Small intestine (tissue), 16 donors: ENCODE measurements around the gene IL1RAPL2. TPM values are rescaled to one million over a fixed set of nuclear protein-coding genes. Genes with fewer than 3 reads are reported as not detected.
"Not testable (repeated sequence)": the region's sequence is repeated elsewhere in the genome, so short reads cannot be mapped to it uniquely, and the experiment has no call there.

Source experiments
- DNase-seq, 2 donors: peaks; one replicate each; pipeline versions ENCODE4 v3.0.0 to v3.0.0-alpha.2; 2013
- FAIRE-seq: peaks from 2 replicates; lab custom pipeline; 2012; peaks lifted over from hg19 to GRCh38; lab: Jason Lieb, UNC
- H3K27ac ChIP-seq, 3 donors: one replicate each; pipeline ENCODE4 v1.5.1; 2013; ENCODE audit warnings: low read length in 2 of 3, mild to moderate bottlenecking in 2 of 3, control low read depth in 1 of 3, inconsistent platforms in 1 of 3, low read depth in 1 of 3, moderate library complexity in 1 of 3
- H3K27me3 ChIP-seq, 3 donors: one replicate each; pipeline ENCODE4 v1.6.1; 2013; ENCODE audit warnings: low read length in 3 of 3, inconsistent platforms in 1 of 3; ENCODE audit not compliant: control insufficient read depth in 3 of 3, insufficient read depth in 3 of 3
- H3K36me3 ChIP-seq, 3 donors: one replicate each; pipeline ENCODE4 v1.6.1; 2013; ENCODE audit warnings: low read length in 3 of 3, inconsistent platforms in 1 of 3, low read depth in 1 of 3, mild to moderate bottlenecking in 1 of 3, moderate library complexity in 1 of 3; ENCODE audit not compliant: control insufficient read depth in 3 of 3, insufficient read depth in 2 of 3
- H3K4me1 ChIP-seq, 3 donors: one replicate each; pipeline ENCODE4 v1.6.1; 2013; ENCODE audit warnings: low read length in 2 of 3, inconsistent platforms in 1 of 3, low read depth in 1 of 3, mild to moderate bottlenecking in 1 of 3, moderate library complexity in 1 of 3; ENCODE audit not compliant: control insufficient read depth in 3 of 3, insufficient read depth in 2 of 3
- H3K4me3 ChIP-seq, 3 donors: one replicate each; pipeline ENCODE4 v1.5.1; 2013; ENCODE audit warnings: low read length in 3 of 3, control low read depth in 1 of 3, inconsistent platforms in 1 of 3, low read depth in 1 of 3, mild to moderate bottlenecking in 1 of 3, moderate library complexity in 1 of 3
- H3K9me3 ChIP-seq, 2 donors: one replicate each; pipeline ENCODE4 v1.6.1; 2013; ENCODE audit warnings: low read depth in 1 of 2, low read length in 1 of 2; ENCODE audit not compliant: control insufficient read depth in 2 of 2, insufficient read depth in 1 of 2
- WGBS, 3 donors: extraction: QIAGEN DNeasy Blood & Tissue Kit; methylation state at CpG; one replicate each; pipeline ENCODE4 v1.1.7; 2013; 5-methylcytosine and 5-hydroxymethylcytosine counted together
- long read RNA-seq, 10 donors: transcript quantifications; one replicate each; lab custom pipeline, GENCODE V29; 2026
- polyA plus RNA-seq, 4 donors: library from polyadenylated mRNA; stranded (reverse) in 3 of 4; unstranded in 1 of 4; fragments of 200-250 nt in 3 of 4; fragments of 120-200 nt in 1 of 4; gene quantifications; one replicate each; pipeline versions ENCODE4 v1.2.1 to v1.2.3, GENCODE V29; 2013
- donor health status: healthy with polysubstance abuse.
- donor health status: control.
- donor health status: control.
- donor health status: Bipolar disorder and iron deficiency.
- donor health status: healthy.

Gene IL1RAPL2
- polyA plus RNA-seq, result under 1 TPM in 1 of 4 donors, not detected in 3; 0.03 TPM
- long read RNA-seq, donor 1, result 0 reads
- long read RNA-seq, donor 2, result 0 reads
- long read RNA-seq, donor 3, result 0 reads
- long read RNA-seq, donor 4, result 0 reads
- long read RNA-seq, donor 5, result 0 reads
- long read RNA-seq, donor 6, result 0 reads
- long read RNA-seq, donor 7, result 0 reads
- long read RNA-seq, donor 8, result 0 reads
- long read RNA-seq, donor 9, result 0 reads
- long read RNA-seq, donor 10, result 0 reads

DNA sequence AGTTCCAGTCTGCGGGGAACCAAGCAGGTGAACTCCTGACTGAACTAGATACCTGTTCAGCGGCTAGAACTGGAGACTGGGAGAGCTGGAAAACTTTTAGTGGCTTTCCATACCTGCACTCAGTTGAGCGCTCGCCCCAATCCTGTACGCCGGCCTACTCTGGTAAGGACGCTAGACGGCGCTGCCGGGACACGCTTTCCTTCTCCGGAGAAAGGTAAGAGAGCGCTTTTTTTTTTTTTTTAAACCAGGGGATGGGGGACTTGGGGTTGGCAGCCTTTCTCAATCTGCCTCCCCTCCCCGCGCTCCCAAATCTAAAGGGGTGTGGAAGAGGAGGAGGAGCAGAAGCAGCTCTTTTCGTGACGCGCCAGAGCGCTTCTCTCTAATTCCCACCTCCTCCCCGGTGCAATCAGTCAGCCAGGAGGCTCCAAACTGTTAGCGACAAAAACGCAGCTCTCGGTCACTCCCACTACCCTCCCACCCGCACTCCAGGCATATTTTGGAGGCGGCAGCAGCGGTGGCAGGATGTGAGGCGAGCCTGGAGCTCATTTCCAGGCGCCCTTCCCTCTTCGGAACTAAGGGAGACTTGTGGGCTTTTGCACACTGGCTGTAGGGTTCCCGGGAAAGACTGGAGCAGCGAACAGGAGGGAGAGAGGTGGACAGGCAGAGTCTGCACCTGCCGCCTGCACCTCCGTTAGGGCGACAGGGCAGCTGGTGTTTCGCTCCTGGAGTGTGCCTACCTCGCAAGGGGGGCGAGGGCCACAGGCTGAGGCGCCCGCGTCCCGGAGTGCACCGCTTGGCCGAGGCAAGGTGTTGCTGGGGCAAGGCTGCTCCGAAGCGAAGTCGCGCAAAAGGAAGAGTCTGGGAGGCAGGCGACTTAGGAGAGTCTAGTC, at the start of gene IL1RAPL2:
TSS of gene IL1RAPL2 (plus strand) at position 409 of the 890 bp plus-strand sequence.
- H3K9me3 ChIP-seq, result no peaks in the 10 kb centered on the region
- 2 to 32% (median 5%) methylated on average over 35 to 48 of the region's 48 CpGs for WGBS, 3 donors
- H3K36me3 ChIP-seq, result no peaks in the 10 kb centered on the region
- peaks cover 2 to 53% (median 6%) of the 10 kb centered on the region in 3 donors for H3K27me3 ChIP-seq
- peak within 1 kb of the TSS; percentile 1 to 20 (median 15) for H3K4me3 ChIP-seq
- H3K27ac ChIP-seq, result no peak within 1 kb of the TSS
- peak; percentile 23 to 46 for DNase-seq
- no peak for FAIRE-seq
- no peaks in the 10 kb centered on the region for H3K4me1 ChIP-seq

DNA sequence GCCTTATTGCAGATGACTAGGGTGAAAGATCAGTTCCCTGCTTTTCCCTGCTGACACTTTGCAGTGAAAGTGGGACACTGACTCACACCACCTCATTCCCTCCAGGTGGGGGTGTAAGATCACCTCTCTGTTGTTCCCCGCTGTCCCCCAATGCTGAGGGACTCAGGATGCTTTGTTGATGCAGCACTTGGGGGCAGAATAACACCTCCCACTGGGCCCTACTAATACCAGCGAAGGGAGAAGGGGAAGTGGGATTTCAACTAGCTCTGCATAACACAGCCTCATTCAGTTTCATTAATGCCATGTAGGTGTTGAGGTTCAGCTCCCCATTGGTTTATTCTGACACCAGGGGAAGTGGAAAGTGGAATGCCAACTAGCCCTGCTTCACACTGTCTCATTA, 43.6 kb upstream of the IL1RAPL2 start:
- WGBS, 3 donors, result 22 to 28% (median 28%) methylated on average over 2 of the region's 2 CpGs
- Histone ChIP-seq H3K9me3 (no peaks in the 10 kb centered on the region), H3K27me3 (no peaks in the 10 kb centered on the region), H3K36me3 (no peaks in the 10 kb centered on the region), H3K4me1 (no peaks in the 10 kb centered on the region), H3K4me3 (no peak overlapping the region), H3K27ac (no peak overlapping the region)
- no peak for DNase-seq
- no peak for FAIRE-seq

- Histone ChIP-seq H3K4me3 (no peak overlapping the region), H3K27me3 (no peaks in the 10 kb centered on the region), H3K4me1 (no peaks in the 10 kb centered on the region), H3K36me3 (no peaks in the 10 kb centered on the region), H3K27ac (no peak overlapping the region), H3K9me3 (no peaks in the 10 kb centered on the region)
- DNase-seq, result no peak
- WGBS, 3 donors, result 40 to 64% (median 56%) methylated on average over 2 of the region's 2 CpGs
- FAIRE-seq, result no peak
Observed at GRCh38 chrX:104523858-104524257, 42.1 kb upstream of the IL1RAPL2 start.

DNA sequence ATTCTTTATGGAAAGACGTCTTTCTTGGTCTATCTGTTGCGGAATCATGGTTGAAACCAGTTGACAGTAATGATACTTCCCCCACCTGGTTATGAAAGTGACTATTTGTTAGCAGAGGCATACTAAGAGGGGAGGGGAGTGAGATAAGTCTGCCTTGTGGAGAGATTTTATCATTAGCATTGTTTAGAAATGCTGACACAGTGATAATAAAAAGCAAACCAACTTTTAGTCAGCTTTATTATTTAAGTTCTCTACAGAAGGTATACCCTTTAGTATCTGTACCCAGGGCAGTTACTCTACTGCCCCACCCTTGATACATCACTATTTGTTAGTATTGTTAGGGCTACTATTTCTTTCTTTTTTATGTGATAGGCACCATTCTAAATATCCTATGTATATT, 26.9 kb upstream of the IL1RAPL2 start:
- Histone ChIP-seq H3K36me3 (no peaks in the 10 kb centered on the region), H3K27me3 (no peaks in the 10 kb centered on the region), H3K4me3 (no peak overlapping the region), H3K27ac (no peak overlapping the region), H3K4me1 (no peaks in the 10 kb centered on the region), H3K9me3 (no peaks in the 10 kb centered on the region)
- 61 to 92% (median 86%) methylated on average over 2 of the region's 2 CpGs for whole genome bisulfite sequencing, 3 donors
- no peak for DNase-seq
- FAIRE-seq, result no peak

DNA sequence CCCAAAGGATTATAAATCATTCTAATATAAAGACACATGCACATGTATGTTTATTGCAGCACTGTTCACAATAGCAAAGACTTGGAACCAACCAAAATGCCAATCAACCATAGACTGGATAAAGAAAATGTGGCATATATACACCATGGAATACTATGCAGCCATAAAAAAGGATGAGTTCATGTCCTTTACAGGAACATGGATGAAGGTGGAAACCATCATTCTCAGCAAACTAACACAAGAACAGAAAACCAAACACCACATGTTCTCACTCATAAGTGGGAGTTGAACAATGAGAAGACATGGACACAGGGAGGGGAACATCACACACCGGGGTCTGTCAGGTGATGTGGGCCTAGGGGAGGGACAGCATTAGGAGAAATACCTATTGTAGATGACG, 23.6 kb upstream of the IL1RAPL2 start:
- DNase-seq, H3K9me3 ChIP-seq, H3K4me1 ChIP-seq, H3K36me3 ChIP-seq, FAIRE-seq, H3K4me3 ChIP-seq, H3K27me3 ChIP-seq, H3K27ac ChIP-seq: not testable (repeated sequence)
- 46 to 63% (median 49%) methylated on average over 2 of the region's 2 CpGs for WGBS, 3 donors

DNA sequence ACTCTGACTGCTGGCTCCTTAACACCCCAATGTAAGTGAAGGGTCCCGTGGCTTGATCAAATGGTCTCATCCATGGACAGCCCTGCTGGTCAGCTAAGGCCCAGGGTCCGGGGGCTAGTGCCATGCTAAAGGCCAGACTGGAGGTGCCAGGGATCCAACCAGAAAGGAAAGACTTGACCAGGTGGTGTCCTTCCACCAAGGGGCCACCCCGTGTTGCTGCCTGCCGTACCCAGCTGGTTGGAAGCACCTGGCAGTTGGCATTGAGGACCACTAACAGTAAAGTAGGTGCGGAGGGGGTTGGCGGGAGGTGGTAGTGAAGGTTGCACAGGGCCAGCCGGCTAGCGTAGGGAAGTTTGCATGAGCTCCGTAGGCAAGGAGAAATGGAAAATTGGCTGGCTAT, 1.7 kb upstream of the IL1RAPL2 start:
- FAIRE-seq (no peak), DNase-seq (no peak)
- 57 to 70% (median 68%) methylated on average over 9 of the region's 9 CpGs for WGBS, 3 donors
- no peak overlapping the region for H3K4me3 ChIP-seq
- no peaks in the 10 kb centered on the region for H3K9me3 ChIP-seq
- H3K27me3 ChIP-seq, result peaks cover 2 to 53% (median 6%) of the 10 kb centered on the region in 3 donors
- no peaks in the 10 kb centered on the region for H3K4me1 ChIP-seq
- H3K27ac ChIP-seq, result no peak overlapping the region
- H3K36me3 ChIP-seq, result no peaks in the 10 kb centered on the region

- no peak for DNase-seq
- peaks cover 2 to 53% (median 6%) of the 10 kb centered on the region in 3 donors for H3K27me3 ChIP-seq
- 8 to 45% (median 17%) methylated on average over 39 of the region's 39 CpGs for WGBS, 3 donors
- no peak for FAIRE-seq
- H3K27ac ChIP-seq, result no peak overlapping the region
- peak overlapping the region in 1 of 3 donors; percentile 1 for H3K4me3 ChIP-seq
- no peaks in the 10 kb centered on the region for H3K4me1 ChIP-seq
- no peaks in the 10 kb centered on the region for H3K36me3 ChIP-seq
- H3K9me3 ChIP-seq, result no peaks in the 10 kb centered on the region
Observed at GRCh38 chrX:104564921-104565703, 887 bp upstream of the IL1RAPL2 start.
